ENCODE data around the gene GPR150. TPM values are rescaled to one million over a fixed set of nuclear protein-coding genes. Genes with fewer than 3 reads are reported as not detected.

Gene GPR150
- total RNA-seq: 0.24 and 1.1 TPM in 2 replicates

GRCh38 chr5:95620030-95620869 is at the start of gene GPR150:
Gene GPR150, plus strand, starts transcription at chr5:95620087. Its CDS starts 189 bp downstream, at chr5:95620276.

DNA sequence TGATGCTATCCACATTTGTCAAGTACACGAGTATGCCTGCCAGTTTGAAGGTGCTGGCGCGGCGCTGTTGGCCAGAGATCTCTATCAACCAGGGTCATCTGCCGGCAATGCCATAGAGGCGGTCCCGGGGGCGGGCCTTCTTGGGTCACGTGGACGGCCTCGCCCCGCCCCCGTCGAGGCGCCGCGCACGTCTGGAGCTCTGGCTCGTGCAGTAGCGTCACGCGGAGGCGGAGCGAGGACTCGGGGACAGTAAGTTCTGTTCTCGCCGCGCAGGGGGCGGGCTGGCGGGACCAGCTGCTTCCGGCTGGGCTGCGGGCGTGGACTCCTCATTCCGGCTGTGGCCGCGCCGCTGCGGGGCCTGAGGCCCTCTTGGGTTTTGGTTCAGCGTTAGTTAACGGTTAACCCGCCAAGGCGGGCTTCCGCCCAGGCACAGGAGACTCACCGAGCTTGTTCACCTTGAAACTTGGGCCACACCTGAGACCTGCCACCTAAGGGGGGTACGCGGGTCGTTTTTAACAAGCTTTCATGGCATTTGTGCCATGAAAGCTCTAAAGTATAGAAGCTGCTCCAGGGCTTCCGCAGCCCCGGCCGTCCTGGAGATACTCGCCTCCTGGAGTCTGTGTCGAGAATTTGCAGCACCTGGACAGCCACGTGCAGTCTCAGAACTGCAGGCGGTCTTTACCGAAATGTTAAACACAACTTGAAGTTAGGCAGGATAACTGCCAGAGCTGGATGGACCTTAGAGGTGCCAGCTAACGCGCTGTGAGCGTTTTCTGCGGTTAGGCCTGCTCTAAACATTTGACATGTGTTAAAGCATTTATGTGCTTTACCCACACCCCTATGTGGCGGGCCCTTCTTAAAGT is 26.9 kb downstream of the GPR150 start, which contains the start of gene RFESD:
Gene RFESD, plus strand, starts transcription at position 209 of the 863 bp plus-strand sequence. CDS start 5,495 bp downstream, outside the sequence.

Other genes starting within 250 kb of the GPR150 start
- gene FAM81B, start 228.7 kb upstream of the GPR150 start, total RNA-seq: not detected in 2 replicates
- gene SKIC3, start 65.1 kb upstream of the GPR150 start, total RNA-seq: 88.9 and 127 TPM in 2 replicates
- gene ARSK, start 65.0 kb upstream of the GPR150 start, total RNA-seq: 4.6 and 10.9 TPM in 2 replicates
- 0.48 and 4.0 TPM in 2 replicates for gene RFESD, start 26.7 kb downstream of the GPR150 start, total RNA-seq
- not detected in 2 replicates for gene SPATA9, start 62.9 kb downstream of the GPR150 start, total RNA-seq
- gene RHOBTB3, start 111.2 kb downstream of the GPR150 start, total RNA-seq: 24.3 and 31.1 TPM in 2 replicates
- 10.7 and 37.1 TPM in 2 replicates for gene GLRX, start 202.6 kb downstream of the GPR150 start, total RNA-seq

Measured in tracheal epithelial cell (primary cell).